ENCODE data around the gene TAF3.

The TAF3 gene

DNA sequence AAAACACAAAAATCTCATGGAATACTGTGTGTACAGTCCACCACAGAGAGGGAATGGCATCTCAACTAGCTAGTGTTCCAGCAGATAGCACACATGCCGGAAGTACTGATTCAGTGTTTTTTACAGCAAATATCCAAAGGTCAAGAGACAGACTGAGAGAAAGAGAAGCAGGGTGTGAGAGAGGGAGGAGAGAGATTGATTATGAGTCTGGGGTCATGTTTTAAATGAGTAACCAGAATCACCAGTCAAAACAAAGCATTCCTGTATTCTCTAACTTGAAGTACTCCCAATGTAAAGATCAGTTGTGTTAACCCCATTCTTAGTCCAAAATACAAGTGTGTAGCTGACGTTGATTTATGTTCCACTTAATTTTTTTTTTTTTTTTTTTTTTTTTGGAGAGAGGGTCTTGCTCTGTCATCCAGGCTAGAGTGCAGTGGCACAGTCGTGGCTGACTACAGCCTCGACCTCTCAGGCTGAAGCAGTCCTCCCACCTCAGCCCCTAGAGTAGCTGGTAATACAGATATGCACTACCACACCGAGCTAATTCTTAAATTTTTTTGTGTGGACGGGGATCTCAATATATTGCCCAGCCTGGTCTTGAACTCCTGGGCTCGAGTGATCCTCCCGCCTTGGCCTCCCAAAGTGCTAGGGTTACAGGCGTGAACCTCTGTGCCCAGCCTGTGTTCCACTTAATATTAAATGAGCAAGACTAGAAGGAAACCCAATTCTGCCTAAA, 114.2 kb downstream of the TAF3 start:
- DNase-seq (ENCODE audit: low spot score): no peak
- TF ChIP-seq, protein P1, sequence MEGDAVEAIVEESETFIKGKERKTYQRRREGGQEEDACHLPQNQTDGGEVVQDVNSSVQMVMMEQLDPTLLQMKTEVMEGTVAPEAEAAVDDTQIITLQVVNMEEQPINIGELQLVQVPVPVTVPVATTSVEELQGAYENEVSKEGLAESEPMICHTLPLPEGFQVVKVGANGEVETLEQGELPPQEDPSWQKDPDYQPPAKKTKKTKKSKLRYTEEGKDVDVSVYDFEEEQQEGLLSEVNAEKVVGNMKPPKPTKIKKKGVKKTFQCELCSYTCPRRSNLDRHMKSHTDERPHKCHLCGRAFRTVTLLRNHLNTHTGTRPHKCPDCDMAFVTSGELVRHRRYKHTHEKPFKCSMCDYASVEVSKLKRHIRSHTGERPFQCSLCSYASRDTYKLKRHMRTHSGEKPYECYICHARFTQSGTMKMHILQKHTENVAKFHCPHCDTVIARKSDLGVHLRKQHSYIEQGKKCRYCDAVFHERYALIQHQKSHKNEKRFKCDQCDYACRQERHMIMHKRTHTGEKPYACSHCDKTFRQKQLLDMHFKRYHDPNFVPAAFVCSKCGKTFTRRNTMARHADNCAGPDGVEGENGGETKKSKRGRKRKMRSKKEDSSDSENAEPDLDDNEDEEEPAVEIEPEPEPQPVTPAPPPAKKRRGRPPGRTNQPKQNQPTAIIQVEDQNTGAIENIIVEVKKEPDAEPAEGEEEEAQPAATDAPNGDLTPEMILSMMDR (IDR thresholded peaks at IDR 0.05; ENCODE audit: extremely low read depth, missing control alignments): no peak

- DNase-seq (ENCODE audit: low spot score): no peak
- TF ChIP-seq, protein P1 (IDR thresholded peaks at IDR 0.05; ENCODE audit: extremely low read depth, missing control alignments): no peak
These were observed 115.0 kb downstream of the TAF3 start for GRCh38 chr10:7933262-7933661.

DNA sequence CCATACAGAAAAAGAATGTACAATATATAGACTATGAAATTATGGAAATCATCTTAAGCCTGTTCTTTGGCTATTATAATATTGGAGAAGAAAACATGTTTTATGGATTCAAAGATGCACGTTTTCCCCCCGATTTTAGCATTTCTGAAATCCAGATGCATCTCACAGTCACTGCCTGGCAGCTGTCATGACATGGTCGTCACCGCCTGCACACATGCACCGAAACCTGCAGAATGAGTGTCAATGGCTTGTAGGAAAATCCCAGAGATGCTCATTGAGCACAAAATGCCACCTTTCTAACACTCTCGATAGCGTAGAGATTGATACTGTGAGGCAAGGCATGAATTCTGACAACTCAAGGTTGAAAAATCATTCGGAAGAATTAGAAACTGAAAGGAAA, 115.5 kb downstream of the TAF3 start:
- TF ChIP-seq, protein P1 (IDR thresholded peaks at IDR 0.05; ENCODE audit: extremely low read depth, missing control alignments): no peak
- no peak for DNase-seq (ENCODE audit: low spot score)

- TF ChIP-seq, protein P1 (IDR thresholded peaks at IDR 0.05; ENCODE audit: extremely low read depth, missing control alignments): no peak
These were observed 119.1 kb downstream of the TAF3 start for GRCh38 chr10:7937315-7937945.

GRCh38 chr10:7941576-7941975, 123.3 kb downstream of the TAF3 start:
- TF ChIP-seq, protein P1 (IDR thresholded peaks at IDR 0.05; ENCODE audit: extremely low read depth, missing control alignments): no peak
- DNase-seq (ENCODE audit: low spot score): no peak

More at GRCh38 chr10:7937315-7937945, 119.1 kb downstream of the TAF3 start:
- no peak for DNase-seq (ENCODE audit: low spot score)

DNA sequence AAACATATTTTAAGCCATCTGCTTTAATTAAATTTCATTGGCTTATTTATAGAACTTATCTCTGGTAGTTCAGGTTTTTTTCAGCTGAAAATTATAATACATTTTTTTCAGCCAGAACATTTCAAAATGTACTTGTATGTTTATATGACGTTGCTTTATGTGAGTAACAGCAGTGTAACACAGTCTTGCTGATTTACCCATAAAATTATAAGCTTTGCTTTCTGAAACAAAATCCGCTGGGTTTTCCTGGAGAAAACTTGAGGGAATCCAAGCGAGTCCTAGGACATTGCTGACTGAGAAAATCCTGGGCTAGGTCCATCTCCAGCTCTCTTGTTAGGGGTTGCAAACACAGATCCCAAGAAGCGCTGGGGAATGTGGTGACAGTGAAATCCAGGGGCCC, 124.0 kb downstream of the TAF3 start:
- TF ChIP-seq, protein P1 (IDR thresholded peaks at IDR 0.05; ENCODE audit: extremely low read depth, missing control alignments): no peak
- no peak for DNase-seq (ENCODE audit: low spot score)

GRCh38 chr10:7942859-7943258, 124.6 kb downstream of the TAF3 start:
- DNase-seq (ENCODE audit: low spot score): no peak
- TF ChIP-seq, protein P1 (IDR thresholded peaks at IDR 0.05; ENCODE audit: extremely low read depth, missing control alignments): no peak
